Stomach (tissue), 4 donors: Measurements from ENCODE around the gene SLC38A10.

Source experiments
- CTCF ChIP-seq, 7 experiments: fragments of 450-650 bp in 4 of 7; fragments of 200-600 bp in 3 of 7; sonication (generic) in 3 of 7; IDR thresholded peaks; one replicate each; pipeline ENCODE4 v1.5.1; 2016 to 2019; ENCODE audit warnings: antibody characterized with exemption in 7 of 7, control low read depth in 2 of 7, mild to moderate bottlenecking in 1 of 7
- EP300 ChIP-seq: sonication (generic); formaldehyde crosslinking; IDR thresholded peaks from one replicate; pipeline ENCODE4 v1.6.1; 2017; ENCODE audit warnings: antibody characterized with exemption
- POLR2A ChIP-seq, 4 donors: fragments of 450-650 bp; IDR thresholded peaks; one replicate each; pipeline ENCODE4 v1.6.1; 2016; ENCODE audit warnings: antibody characterized with exemption in 4 of 4, control low read depth in 2 of 4, mild to moderate bottlenecking in 1 of 4, moderate library complexity in 1 of 4

- TF ChIP-seq EP300 (no peak), CTCF (IDR thresholded peaks at IDR 0.05) (no peak), POLR2A (IDR thresholded peaks at IDR 0.05) (no peak)
Measured at GRCh38 chr17:81333616-81334368, 38.7 kb upstream of the SLC38A10 start.
